ENCODE measurements around the gene SALL1.

DNA sequence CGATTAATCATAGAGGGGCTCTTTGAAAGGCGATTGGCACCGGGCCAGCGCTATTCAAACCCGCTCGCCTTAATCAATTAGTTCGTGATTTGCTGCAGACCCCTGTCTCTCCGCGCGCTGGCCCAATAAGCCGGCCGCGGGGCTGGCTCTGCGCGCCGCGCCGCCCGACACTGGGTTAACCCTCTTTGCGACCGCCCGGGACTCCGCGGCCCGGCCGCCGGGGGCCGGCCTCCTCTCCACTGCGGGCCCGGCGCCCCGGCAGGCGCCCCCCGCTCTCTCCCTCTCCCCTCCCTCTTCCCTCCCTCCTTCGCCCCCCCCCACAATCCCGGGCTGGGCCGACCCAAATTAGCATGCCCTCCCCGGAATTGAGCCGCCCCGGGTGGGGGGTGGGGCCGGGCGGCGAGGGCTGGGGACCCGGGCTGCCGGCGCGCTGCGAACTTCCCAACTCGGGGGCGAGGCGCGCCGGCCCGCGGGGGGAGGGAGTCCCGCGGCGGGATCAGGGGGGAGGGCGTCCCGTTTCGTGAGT, 428 bp upstream of the SALL1 start:
- TF ChIP-seq POLR2A (IDR thresholded peaks at IDR 0.05; ENCODE audit: low read depth, low read length): no peak
- TF ChIP-seq POLR2AphosphoS5 (IDR thresholded peaks at IDR 0.05; ENCODE audit: low read depth, low read length): no peak
- TF ChIP-seq TAF1 (IDR thresholded peaks at IDR 0.05; ENCODE audit: low read depth, low read length): no peak
- TF ChIP-seq SPI1 (IDR thresholded peaks at IDR 0.05; ENCODE audit: low read depth, low read length): no peak
- no peak for TF ChIP-seq PAX5 (IDR thresholded peaks at IDR 0.05; ENCODE audit: insufficient read depth, low read length, severe bottlenecking)
